Right lobe of liver (tissue), 4 donors: ENCODE measurements around the gene PSMB10.

ENCODE experiments used
- CTCF ChIP-seq, 4 donors: fragments of 200-600 bp in 3 of 4; fragments of 450-650 bp in 1 of 4; IDR thresholded peaks; one replicate each; pipeline versions ENCODE4 v1.5.1 to v1.8.0; 2016 to 2022; ENCODE audit warnings: antibody characterized with exemption in 4 of 4, mild to moderate bottlenecking in 2 of 4
- POLR2A ChIP-seq: fragments of 450-650 bp; IDR thresholded peaks from one replicate; pipeline ENCODE4 v1.6.1; 2017; ENCODE audit warnings: antibody characterized with exemption, mild to moderate bottlenecking
- donor health status: DM: no; HTN: no; CAD: no.
- donor health status: DM: no; HTN: no; CAD: no.
- donor health status: DM: no; HTN: yes; CAD: no.

GRCh38 chr16:67885976-67886375 is 50.7 kb downstream of the PSMB10 start:
- TF ChIP-seq CTCF (IDR thresholded peaks at IDR 0.05) (no peak), POLR2A (no peak)
